Fibroblast of pulmonary artery (primary cell): ENCODE measurements around the gene WDR70.
"Not testable (repeated sequence)": the region's sequence is repeated elsewhere in the genome, so short reads cannot be mapped to it uniquely, and the experiment has no call there.

ENCODE experiments used
- DNase-seq: peaks from one replicate; pipeline ENCODE4 v3.0.0-alpha.2; 2010; ENCODE audit warnings: low read depth
- H3K4me3 ChIP-seq: replicated peaks from 2 replicates; pipeline ENCODE4 v1.5.1; 2011; ENCODE audit warnings: low read depth, mild to moderate bottlenecking, control low read depth, low read length, moderate library complexity
- TF ChIP-seq, protein P1 (sequence below): IDR thresholded peaks from 2 replicates; pipeline ENCODE4 v1.5.1; 2011; ENCODE audit warnings: mild to moderate bottlenecking, control low read depth, low read length, inconsistent platforms; ENCODE audit errors: missing control alignments

The WDR70 gene

DNA sequence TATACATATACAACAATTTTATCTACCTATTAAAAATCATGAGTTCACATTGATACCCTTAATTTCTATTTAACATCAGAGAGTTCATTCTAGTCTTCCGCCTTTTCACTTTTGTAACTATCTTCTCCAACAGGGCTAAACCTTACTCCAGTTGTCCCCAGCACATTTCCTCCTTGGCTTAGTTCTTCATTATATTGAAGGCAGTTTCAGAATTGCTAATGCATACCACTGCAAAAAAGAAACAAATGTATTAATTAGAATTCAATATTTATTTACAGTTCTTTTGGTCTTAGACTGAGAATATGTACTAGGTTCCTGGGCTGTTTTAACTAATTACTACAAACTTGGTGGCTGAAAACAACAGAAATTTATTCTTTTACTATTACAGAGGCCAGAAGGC is 132.5 kb downstream of the WDR70 start:
- no peak for DNase-seq
- H3K4me3 ChIP-seq = no peak overlapping the region
- TF ChIP-seq, protein P1, sequence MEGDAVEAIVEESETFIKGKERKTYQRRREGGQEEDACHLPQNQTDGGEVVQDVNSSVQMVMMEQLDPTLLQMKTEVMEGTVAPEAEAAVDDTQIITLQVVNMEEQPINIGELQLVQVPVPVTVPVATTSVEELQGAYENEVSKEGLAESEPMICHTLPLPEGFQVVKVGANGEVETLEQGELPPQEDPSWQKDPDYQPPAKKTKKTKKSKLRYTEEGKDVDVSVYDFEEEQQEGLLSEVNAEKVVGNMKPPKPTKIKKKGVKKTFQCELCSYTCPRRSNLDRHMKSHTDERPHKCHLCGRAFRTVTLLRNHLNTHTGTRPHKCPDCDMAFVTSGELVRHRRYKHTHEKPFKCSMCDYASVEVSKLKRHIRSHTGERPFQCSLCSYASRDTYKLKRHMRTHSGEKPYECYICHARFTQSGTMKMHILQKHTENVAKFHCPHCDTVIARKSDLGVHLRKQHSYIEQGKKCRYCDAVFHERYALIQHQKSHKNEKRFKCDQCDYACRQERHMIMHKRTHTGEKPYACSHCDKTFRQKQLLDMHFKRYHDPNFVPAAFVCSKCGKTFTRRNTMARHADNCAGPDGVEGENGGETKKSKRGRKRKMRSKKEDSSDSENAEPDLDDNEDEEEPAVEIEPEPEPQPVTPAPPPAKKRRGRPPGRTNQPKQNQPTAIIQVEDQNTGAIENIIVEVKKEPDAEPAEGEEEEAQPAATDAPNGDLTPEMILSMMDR = no peak

DNA sequence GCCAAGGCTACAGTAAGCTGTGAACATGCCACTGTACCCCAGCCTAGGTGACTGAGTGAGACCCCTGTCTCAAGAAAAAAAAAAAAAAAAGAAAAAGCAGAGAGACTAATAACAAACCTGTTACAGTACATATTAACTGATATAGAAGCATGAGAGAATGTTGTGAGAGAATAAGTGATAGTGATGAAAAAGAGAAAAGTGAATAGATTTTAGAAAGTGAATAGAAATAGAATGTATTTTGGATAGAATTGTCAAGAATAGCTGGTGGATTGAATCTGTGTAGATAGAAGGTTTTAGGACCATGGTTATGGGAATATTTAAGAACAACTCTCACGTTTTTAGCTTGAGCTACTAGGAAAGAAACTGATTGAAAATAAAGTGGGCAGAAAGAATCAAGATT is 135.8 kb downstream of the WDR70 start:
- TF ChIP-seq, protein P1 = no peak
- H3K4me3 ChIP-seq = no peak overlapping the region
- no peak for DNase-seq

DNA sequence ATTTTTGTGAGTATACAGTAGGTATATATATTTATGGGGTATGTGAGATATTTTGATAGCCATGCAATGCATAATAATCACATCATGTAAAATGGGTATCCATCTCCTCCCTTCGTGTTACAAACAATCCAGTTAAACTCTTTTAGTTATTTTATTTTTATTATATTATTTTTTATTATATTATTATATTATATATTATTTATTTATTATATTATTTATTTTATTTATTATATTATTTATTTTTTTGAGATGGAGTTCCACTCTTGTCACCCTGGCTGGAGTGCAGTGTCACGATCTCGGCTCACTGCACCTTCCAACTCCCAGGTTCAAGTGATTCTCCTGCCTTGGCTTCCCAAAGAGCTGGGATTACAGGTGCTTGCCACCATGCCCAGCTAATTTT is 138.6 kb downstream of the WDR70 start:
- DNase-seq = no peak
- TF ChIP-seq, protein P1 = no peak
- H3K4me3 ChIP-seq = no peak overlapping the region

DNA sequence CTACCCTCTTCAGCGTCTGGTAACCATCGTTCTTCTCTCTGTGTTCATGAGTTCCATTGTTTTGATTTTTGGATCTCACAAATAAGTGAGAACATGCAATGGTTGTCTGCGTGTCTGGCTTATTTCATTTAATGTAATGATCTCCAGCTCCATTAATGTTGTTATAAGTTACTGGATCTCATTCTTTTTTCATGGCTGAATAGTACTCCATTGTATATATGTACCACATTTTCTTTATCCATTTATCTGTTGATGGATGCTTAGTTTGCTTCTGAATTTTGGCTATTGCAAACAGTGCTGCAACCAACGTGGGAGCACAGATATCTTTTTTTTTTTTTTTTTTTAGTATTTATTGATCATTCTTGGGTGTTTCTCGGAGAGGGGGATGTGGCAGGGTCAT is 139.2 kb downstream of the WDR70 start:
- not testable (repeated sequence) for DNase-seq, H3K4me3 ChIP-seq

DNA sequence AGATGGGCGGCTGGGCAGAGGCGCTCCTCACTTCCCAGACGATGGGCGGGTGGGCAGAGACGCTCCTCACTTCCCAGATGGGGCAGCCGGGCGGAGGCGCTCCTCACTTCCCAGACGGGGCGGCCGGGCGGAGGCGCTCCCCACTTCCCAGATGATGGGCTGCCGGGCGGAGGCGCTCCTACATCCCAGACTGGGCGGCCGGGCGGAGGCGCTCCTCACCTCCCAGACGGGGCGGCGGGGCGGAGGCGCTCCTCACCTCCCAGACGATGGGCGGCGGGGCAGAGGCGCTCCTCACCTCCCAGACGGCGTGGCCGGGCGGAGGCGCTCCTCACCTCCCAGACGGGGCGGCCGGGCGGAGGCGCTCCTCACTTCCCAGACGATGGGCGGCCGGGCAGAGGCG is 140.2 kb downstream of the WDR70 start:
- no peak for DNase-seq
- TF ChIP-seq, protein P1 = no peak
- H3K4me3 ChIP-seq = no peak overlapping the region

DNA sequence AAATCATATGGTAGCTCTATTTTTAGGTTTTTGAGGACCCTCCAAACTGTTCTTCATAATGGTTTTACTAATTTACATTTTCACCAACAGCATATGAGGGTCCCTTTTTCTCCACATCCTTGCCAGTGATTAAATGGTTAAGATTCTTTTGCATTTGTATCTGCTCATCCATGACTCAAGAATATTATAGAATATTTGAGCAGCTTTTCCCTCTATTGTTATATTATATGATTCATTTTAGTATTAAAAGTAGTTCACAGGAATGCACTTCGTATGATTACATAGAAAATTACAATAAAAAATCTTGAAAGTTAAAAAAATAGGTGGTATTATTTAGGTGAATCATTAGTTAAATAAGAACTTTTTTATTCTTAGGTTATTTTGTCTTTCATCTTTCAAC is 140.7 kb downstream of the WDR70 start:
- H3K4me3 ChIP-seq = no peak overlapping the region
- TF ChIP-seq, protein P1 = no peak
- DNase-seq = no peak

DNA sequence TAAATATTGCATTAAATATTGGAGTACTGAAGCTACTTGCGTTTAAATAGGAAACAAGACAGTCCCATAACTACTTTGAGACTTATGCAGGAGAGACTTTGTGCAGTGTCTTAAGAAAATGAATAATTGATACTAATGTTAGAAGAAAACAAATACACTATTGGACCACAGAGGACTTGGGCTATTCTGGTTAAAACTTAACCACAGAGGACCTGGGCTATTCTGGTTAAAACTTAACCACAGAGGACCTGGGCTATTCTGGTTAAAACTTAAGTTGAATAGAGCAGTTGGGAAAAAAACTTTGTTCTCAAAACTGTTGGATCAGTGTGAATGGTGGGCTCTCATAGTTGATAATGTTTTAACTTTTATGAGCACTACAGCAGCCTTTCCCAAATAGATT is 141.7 kb downstream of the WDR70 start:
- TF ChIP-seq, protein P1 = no peak
- no peak overlapping the region for H3K4me3 ChIP-seq
- no peak for DNase-seq
